Amniotic epithelial cell (primary cell): Measurements from ENCODE around the gene CFP.
A peak's percentile ranks its signal among the peaks of the same experiment; 100 is the strongest.
"Not testable (repeated sequence)": the region's sequence is repeated elsewhere in the genome, so short reads cannot be mapped to it uniquely, and the experiment has no call there.

ENCODE experiments used
- DNase-seq: peaks from one replicate; pipeline ENCODE4 v3.0.0-alpha.2; 2010; ENCODE audit warnings: low read depth

CFP gene

GRCh38 chrX:47603125-47603524 is 26.6 kb downstream of the CFP start:
- not testable (repeated sequence) for DNase-seq

DNA sequence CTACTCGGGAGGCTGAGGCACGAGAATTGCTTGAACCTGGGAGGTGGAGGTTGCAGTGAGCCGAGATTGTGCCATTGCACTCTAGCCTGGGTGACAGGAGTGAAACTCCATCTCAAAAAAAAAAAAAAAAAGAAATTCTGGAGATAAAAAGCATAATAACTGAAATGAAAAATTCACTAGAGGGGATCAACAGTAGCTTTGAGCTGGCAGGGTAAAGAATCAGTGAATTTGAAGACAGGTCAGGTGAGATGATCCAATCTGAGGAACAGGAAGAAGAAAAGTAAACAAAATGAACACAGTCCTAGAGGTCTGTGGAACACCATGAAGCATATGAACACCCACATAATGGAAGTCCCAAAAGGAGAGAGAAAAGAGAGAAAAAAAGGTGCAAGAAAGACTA is 32.5 kb downstream of the CFP start:
- no peak for DNase-seq

DNA sequence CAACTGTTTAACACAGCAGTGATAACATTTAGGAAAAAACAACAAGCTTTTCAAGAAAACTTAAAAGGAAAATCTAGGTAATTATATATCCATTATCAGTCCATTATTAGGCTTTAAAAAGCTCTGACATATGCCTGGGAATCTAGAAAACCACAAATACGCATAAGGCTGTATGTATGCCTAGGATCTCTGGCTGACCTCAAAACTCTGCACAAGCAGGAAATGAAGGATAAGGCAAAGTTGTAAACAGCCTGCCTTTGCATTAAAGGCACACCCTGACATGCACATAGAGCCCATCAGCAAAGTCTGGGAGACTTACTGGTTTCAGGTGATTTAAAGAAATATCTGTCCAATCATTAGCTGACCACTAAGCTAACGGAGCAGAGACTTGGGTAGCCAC is 33.5 kb downstream of the CFP start:
- peak; percentile 90 for DNase-seq

GRCh38 chrX:47595716-47596251 is 33.9 kb downstream of the CFP start:
- peak; percentile 95 for DNase-seq

- DNase-seq = no peak
Measured at GRCh38 chrX:47593522-47593921, 36.2 kb downstream of the CFP start.

GRCh38 chrX:47590984-47591383 is 38.7 kb downstream of the CFP start:
- no peak for DNase-seq

DNA sequence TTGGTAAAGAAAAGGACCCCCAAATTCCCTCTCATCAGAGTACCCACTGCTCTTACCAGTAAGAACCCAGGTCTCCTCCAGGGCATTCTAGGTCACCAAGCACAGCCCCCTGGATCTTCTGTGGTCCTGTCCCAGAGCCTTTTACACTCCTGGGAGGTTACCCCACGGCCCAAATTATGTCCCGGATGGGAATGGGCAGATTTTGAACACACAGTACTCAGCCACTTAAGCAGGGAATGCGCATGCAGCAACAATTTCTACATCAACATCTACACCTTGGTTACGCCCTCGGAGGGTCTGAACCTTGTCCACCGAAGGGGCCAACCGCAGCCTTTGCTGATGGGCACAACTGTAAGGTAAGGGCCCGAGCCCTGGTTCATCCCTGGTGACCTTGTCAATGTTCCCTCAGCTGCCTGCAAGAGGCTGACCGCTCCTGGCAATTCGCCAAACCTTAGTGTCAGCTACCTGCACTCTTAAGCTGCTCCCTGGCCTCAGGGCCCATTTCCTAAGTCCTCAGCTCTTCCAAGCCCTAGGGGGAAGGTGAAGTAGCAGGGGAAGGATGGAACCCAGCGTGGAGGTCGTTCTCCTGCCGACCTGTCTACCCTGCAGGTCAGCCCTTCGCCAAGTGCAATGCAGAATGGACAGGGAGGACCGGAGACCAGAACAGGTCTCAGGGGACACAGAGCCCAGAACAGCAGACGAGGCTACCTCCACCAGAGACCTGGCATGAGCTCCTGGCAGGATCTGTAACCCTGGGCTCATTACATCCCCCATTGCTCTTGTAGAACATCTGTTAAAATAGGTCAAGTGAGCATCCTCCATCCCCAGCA is 41.6 kb downstream of the CFP start:
- DNase-seq = no peak

DNA sequence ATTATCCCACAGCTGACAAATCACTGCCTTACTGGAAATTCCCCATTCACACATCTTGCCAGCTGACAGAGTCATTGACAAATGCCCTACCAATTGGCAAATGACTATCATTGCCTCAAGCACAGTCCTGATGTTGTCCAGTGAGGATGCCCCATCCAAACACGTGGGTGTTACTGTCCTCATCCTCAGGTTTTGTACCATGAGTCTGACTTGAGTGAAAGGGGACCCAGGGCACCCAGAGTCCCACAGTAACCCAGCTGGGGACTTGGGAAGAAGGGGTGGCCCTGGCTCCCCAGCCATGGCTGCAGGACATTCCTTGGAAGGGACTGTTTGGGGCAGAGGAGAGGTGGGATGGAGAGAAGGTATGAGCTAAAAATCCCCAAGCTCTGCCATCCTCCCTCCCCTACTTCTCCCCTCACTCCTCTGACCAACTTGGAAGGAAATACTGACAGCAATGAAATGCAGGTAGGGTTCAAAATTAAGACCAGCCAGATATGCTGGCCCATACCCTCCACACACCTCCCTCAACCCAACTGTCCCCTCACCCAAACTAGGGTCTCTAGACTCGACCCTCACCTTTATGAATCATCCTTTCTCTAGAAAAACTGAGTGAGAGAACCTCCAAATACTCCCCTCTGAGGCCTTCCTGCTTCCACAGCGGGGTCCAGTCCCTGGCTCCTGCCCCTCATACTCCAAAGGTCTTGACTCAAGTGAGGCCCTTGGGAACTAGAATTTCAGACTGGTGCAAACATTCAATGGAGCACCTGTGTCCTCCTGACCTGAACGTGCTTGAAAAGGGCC is 42.4 kb downstream of the CFP start:
- peak; percentile 65 for DNase-seq

DNA sequence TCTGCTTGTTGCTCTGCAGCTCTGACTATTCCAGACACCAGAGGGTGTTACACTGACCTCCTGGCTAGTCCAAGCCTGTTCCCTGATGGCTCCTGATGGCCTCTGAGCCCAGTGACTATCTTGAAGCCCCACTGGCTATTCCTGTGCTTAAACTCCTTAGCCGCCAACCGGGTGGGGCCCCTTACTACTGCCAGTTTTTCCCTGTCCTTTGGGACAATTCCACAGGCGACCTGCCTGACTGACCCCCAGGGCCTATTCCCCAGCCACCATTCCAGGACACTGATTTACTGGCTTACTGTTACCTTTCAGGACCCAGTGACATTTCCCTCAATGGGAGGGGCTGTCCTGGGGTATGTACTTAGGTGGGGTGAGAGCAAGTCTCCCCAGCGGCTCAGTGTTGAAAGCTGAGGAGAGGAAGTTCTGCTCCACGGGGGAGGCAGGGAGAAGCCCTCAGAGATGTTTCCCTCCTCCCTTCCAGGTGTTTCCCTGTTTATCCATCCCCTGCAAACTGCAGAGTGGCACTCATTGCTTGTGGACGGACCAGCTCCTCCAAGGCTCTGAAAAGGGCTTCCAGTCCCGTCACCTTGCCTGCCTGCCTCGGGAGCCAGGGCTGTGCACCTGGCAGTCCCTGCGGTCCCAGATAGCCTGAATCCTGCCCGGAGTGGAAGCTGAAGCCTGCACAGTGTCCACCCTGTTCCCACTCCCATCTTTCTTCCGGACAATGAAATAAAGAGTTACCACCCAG is 43.5 kb downstream of the CFP start:
- no peak for DNase-seq

DNA sequence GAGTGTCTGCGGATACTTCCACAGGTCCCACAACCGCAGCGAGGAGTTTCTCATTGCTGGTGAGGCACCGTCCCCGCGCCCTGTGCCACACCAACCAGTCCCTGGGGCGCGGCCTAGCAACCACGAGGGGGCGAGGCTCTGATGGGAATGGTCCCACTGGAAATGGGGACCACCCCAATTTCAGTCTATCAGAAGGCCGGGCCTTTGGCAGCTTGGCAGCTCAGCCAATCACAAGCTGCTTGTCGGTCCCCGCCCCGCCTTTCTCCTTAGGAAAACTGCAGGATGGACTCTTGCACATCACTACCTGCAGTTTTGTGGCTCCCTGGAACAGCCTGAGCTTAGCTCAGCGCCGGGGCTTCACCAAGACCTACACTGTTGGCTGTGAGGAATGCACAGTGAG is 44.5 kb downstream of the CFP start:
- DNase-seq = peak; percentile 48

- no peak for DNase-seq
Measured at GRCh38 chrX:47584714-47585113, 45.0 kb downstream of the CFP start.

DNA sequence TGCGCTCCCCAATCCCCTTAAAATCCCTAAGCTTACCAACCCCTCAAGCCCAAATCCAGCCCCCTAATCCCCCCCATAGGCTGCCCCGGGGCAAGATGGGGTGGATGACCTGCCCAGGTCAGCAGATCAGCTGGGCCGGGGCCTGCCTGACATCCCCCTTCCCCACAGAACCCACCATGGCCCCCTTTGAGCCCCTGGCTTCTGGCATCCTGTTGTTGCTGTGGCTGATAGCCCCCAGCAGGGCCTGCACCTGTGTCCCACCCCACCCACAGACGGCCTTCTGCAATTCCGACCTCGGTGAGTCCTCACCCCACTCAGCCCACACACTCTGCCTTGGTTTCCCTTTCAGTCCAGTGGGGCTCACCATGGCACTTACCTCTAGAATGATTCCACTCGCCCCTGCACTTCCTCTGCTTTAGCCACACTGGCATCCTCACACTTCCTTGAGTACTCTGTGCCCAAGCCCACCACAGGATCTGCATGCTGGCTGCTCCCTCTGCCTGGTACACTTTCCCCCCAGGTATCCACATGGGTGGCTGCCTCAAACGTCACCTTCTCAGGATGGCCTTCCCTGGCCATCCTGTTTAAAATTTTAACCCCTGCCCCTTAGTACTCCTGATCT is 46.4 kb downstream of the CFP start:
- DNase-seq = no peak

- peak; percentile 94 for DNase-seq
Measured at GRCh38 chrX:47581731-47582647, 47.7 kb downstream of the CFP start, which contains the start of gene TIMP1. TSS of gene TIMP1 (plus strand) at chrX:47582436. CDS start at chrX:47583416, 980 bp downstream.

GRCh38 chrX:47579537-47579936 is 50.2 kb downstream of the CFP start:
- peak; percentile 87 for DNase-seq

DNA sequence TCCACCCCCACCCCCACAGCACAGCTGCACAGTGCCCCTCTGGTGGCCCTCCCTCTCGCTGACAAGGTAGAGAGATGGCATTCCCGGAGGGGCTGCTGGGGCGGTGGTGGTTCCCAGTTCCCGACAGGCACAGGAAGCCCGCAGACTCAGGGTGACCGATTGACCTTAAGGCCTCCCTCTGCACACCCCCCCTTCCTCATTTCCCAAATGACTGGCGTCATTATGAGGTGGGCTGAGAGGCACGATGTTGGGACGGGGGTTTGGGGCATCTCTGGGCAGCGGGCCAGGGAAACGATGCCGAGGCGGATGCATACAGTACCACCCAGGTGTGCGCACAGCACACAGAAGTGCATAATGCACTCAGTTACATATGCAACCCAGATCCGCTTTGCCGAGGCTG is 51.0 kb downstream of the CFP start:
- no peak for DNase-seq

- DNase-seq = no peak
Measured at GRCh38 chrX:47577901-47578300, 51.8 kb downstream of the CFP start.

DNA sequence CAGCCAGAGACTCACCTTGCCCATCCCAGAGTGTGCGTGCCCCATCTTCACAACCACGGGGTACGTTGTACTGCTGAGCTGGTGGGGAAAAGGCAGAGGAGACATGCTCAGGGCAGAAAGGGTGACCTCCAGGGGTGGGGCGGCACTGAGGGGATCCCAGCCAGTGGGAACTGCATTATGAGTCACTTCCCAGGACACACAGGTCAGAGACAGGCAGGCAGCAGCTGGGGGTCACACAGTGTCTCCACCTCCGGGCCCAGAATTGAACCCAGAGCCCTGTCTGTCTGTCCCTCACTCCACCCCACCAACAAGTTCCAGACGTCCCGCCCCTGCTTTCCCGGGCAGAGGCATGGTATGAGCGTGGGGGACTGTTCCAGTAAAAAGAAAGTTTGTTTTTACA is 52.3 kb downstream of the CFP start:
- no peak for DNase-seq

DNA sequence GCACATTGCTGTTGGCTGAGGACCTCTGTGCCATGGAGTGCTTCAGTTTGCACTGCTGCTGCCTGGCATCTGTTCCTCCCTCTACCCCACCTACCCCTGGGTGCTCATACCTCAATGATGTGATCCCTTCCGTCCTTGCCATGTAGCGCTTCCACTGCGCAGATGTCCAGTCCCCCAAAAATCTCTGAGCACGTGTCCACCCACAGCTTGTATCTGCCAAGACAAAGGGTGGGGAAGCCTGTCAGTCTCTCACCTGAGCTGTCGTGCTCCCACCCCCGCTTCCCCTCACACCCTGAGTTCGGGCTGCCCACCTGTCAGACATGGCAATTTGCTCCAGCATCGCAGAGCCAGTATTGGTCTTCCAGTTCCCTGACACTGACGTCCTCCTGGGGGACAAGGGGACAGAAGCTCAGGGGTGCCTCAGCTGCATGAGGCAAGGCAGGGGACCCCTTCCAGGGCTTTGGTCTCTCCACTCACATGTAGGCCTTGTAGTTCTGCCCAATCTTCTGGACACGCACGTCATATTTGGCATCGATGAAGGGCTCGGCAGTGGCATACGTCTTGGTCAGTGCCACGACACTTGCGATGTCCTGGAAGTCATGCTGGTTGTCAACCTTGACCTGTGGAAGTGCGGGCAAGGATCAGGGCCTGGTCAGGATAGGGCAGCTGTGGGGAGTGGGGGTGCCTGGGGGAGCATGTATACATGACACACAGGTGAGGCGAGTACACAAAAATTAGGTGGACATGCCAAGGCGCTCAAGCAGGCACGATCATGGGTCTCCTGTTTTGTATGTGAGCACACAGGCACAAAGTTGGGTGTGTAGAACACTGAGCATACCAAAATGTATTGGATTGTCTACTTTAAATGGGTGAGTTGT is 53.5 kb downstream of the CFP start:
- DNase-seq = no peak

GRCh38 chrX:47574547-47575301 is 55.0 kb downstream of the CFP start:
- DNase-seq = no peak
